ENCODE measurements around the gene VSIG10. TPM values are rescaled to one million over a fixed set of nuclear protein-coding genes. Genes with fewer than 3 reads are reported as not detected.

Gene VSIG10
- polyA plus RNA-seq, 3 donors = 1.5 to 2.3 (median 1.5) TPM

DNA sequence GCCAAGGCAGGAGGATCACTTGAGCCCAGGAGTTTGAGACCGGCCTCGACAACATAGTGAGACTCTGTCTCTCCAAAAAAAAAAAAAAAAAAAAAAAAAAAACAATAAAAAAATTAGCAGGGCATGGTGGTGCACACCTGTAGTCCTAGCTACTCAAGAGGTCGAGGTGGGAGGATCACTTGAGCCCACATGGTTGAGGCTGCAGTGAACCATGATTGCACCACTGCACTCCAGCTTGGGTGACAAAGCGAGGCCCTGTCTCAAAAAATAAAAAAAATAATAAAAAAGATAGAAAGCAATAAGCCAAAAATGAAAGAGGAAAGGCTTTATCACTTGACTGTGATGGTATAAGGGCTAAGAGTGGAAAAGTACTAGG is 21.9 kb upstream of the VSIG10 start:
- no peak for DNase-seq
- H3K4me2 ChIP-seq (replicated peaks; ENCODE audit: extremely low read depth, low read length, poor library complexity, severe bottlenecking) = no peak overlapping the region
- Mint-ChIP-seq H3K4me3 (no peak overlapping the region), H3K4me1 (peaks cover 2% of the 10 kb centered on the region), H3K36me3 (no peaks in the 10 kb centered on the region), H3K9me3 (peaks cover 0 to 1% (median 0%) of the 10 kb centered on the region in 7 donors), H3K27ac (no peak overlapping the region), H3K27me3 (ENCODE audit: low read depth in 3 of 3) (no peaks in the 10 kb centered on the region)
- intact Hi-C loops (cut with micrococcal nuclease) = no loop called here
- no peaks in the 10 kb centered on the region for H3K27me3 ChIP-seq (ENCODE audit: control insufficient read depth in 2 of 2, insufficient read depth in 2 of 2, low read length in 2 of 2)
- H3K79me2 ChIP-seq (ENCODE audit: insufficient read depth, low read length) = no peaks in the 10 kb centered on the region
- no peak overlapping the region for H3K27ac ChIP-seq (ENCODE audit: low read depth in 1 of 2, low read length in 2 of 2)
- no peak overlapping the region for H3K9ac ChIP-seq (ENCODE audit: insufficient read depth, low read length, poor library complexity, severe bottlenecking)
- H4K20me1 ChIP-seq (ENCODE audit: insufficient read depth, low read length) = no peaks in the 10 kb centered on the region
- no peak for TF ChIP-seq CTCF (IDR thresholded peaks at IDR 0.05)
- H2AFZ ChIP-seq (ENCODE audit: insufficient read depth, low read depth, low read length, poor library complexity, severe bottlenecking) = no peak overlapping the region
- H3K9me3 ChIP-seq (replicated peaks in 1 of 2; ENCODE audit: control insufficient read depth in 1 of 2, insufficient read depth in 1 of 2, low read length in 2 of 2) = no peaks in the 10 kb centered on the region
- no peak overlapping the region for H3K4me3 ChIP-seq (replicated peaks in 1 of 3; ENCODE audit: low read depth in 2 of 3, low read length in 3 of 3)
- H3K4me1 ChIP-seq (ENCODE audit: control insufficient read depth in 1 of 2, insufficient read depth in 2 of 2, low read length in 2 of 2) = no peaks in the 10 kb centered on the region
- no CpG with 5 or more reads among the region's 4 CpGs for WGBS (ENCODE audit: insufficient coverage)
- no peaks in the 10 kb centered on the region for H3K36me3 ChIP-seq (replicated peaks in 1 of 2; ENCODE audit: control insufficient read depth in 1 of 2, insufficient read depth in 2 of 2, low read length in 2 of 2)

- H3K4me1 Mint-ChIP-seq = peaks cover 4% of the 10 kb centered on the region
- Histone ChIP-seq H3K27me3 (ENCODE audit: control insufficient read depth in 2 of 2, insufficient read depth in 2 of 2, low read length in 2 of 2) (no peaks in the 10 kb centered on the region), H3K36me3 (replicated peaks in 1 of 2; ENCODE audit: control insufficient read depth in 1 of 2, insufficient read depth in 2 of 2, low read length in 2 of 2) (no peaks in the 10 kb centered on the region), H4K20me1 (ENCODE audit: insufficient read depth, low read length) (no peaks in the 10 kb centered on the region), H3K79me2 (ENCODE audit: insufficient read depth, low read length) (no peaks in the 10 kb centered on the region), H3K4me2 (replicated peaks; ENCODE audit: extremely low read depth, low read length, poor library complexity, severe bottlenecking) (no peak overlapping the region), H3K4me3 (replicated peaks in 1 of 3; ENCODE audit: low read depth in 2 of 3, low read length in 3 of 3) (no peak overlapping the region), H2AFZ (ENCODE audit: insufficient read depth, low read depth, low read length, poor library complexity, severe bottlenecking) (no peak overlapping the region), H3K9me3 (replicated peaks in 1 of 2; ENCODE audit: control insufficient read depth in 1 of 2, insufficient read depth in 1 of 2, low read length in 2 of 2) (no peaks in the 10 kb centered on the region), H3K4me1 (ENCODE audit: control insufficient read depth in 1 of 2, insufficient read depth in 2 of 2, low read length in 2 of 2) (no peaks in the 10 kb centered on the region), H3K27ac (ENCODE audit: low read depth in 1 of 2, low read length in 2 of 2) (no peak overlapping the region), H3K9ac (ENCODE audit: insufficient read depth, low read length, poor library complexity, severe bottlenecking) (no peak overlapping the region)
- intact Hi-C loops (cut with micrococcal nuclease) = no loop called here
- peaks cover 0 to 1% (median 0%) of the 10 kb centered on the region in 7 donors for H3K9me3 Mint-ChIP-seq
- no peak for DNase-seq
- no peak for TF ChIP-seq CTCF (IDR thresholded peaks at IDR 0.05)
- no peaks in the 10 kb centered on the region for H3K27me3 Mint-ChIP-seq (ENCODE audit: low read depth in 3 of 3)
- H3K4me3 Mint-ChIP-seq = no peak overlapping the region
- H3K27ac Mint-ChIP-seq = no peak overlapping the region
- H3K36me3 Mint-ChIP-seq = no peaks in the 10 kb centered on the region
- WGBS (ENCODE audit: insufficient coverage) = no CpG with 5 or more reads among the region's 5 CpGs
Observed at GRCh38 chr12:118124333-118124874, 20.6 kb upstream of the VSIG10 start.

All from CD14-positive monocyte (primary cell).